Measurements from ENCODE around the gene MAML3. TPM values are rescaled to one million over a fixed set of nuclear protein-coding genes. Genes with fewer than 3 reads are reported as not detected.

Gene MAML3
- total and polyA plus RNA-seq, 2 of the 13 experiments (the other 11 are each of a cell fraction or from before 2014, with no cell fraction given), result 0.05 to 0.13 TPM

DNA sequence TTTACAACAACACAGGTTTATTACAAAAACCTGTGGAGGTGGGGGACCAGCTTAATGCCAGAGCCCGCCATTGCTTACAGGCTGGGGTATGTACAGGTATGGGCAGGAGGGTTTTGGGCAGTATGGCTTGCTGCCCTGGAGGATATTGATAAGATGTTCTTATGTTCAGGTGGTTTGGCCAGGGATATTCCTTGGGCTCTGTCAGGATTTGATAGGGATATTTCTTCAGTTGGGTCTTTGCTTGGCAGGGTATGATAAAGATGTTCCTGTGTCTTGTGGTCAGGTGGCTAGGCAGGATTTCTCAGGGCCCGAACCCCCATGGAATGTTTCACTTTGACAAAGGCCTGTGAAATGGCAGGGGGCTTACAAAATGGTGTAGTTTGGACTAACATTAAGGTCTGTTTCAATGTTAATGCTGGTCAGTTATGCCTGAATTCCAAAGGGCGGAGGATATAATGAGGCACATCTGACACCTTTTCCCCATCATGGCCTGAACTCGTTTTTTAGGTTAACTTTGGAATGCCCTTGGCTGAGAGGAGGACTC is 485.3 kb downstream of the MAML3 start (continued):
- TF ChIP-seq, protein P1, sequence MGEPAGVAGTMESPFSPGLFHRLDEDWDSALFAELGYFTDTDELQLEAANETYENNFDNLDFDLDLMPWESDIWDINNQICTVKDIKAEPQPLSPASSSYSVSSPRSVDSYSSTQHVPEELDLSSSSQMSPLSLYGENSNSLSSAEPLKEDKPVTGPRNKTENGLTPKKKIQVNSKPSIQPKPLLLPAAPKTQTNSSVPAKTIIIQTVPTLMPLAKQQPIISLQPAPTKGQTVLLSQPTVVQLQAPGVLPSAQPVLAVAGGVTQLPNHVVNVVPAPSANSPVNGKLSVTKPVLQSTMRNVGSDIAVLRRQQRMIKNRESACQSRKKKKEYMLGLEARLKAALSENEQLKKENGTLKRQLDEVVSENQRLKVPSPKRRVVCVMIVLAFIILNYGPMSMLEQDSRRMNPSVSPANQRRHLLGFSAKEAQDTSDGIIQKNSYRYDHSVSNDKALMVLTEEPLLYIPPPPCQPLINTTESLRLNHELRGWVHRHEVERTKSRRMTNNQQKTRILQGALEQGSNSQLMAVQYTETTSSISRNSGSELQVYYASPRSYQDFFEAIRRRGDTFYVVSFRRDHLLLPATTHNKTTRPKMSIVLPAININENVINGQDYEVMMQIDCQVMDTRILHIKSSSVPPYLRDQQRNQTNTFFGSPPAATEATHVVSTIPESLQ (CRISPR knock-in tag; conservative IDR thresholded peaks at IDR 0.05), result no peak

DNA sequence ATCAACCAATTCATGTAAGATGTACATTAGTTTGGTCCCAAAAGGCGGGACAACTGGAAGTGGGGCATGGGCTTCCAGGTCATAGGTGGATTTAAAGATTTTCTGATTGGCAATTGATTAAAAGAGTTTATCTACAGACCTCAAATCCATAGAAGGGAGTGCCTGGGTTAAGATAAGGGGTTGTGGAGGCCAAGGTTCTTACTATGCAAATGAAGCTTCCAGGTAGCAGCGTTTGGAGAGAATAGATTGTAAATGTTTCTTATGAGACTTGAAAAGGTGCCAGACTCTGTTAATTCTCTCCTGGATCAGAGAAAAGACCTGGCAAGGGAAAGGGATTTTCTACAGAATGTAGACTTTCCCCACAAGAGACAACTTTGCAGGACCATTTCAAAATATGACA is 485.9 kb downstream of the MAML3 start:
- H3K27me3 ChIP-seq (ENCODE audit: control insufficient read depth in 1 of 2, insufficient read depth in 2 of 2, low read length in 2 of 2), result no peaks in the 10 kb centered on the region; a peak in 1 of 5 replicates
- no TSS peak for BruUV-seq (replicated peaks)
- peak overlapping the region; percentile 95 for H3K27ac ChIP-seq (ENCODE audit: extremely low read length, insufficient read depth, low read length)
- intact Hi-C loops (cut with micrococcal nuclease; ENCODE audit: unreplicated experiment) (loop anchor here (5.0 to 10.0 kb wide), 2 partner anchors 177 to 484 kb away; partner anchors contain the start of gene MAML3), in situ Hi-C loops (cut with HindIII; ENCODE audit: extremely low pct_ligation_motif_present, low pct_unique_long_range_greater_than_20kb) (no loop called here)
- peaks cover 82% of the 10 kb centered on the region for H3K4me1 ChIP-seq (ENCODE audit: insufficient read depth, low read length)
- CTCF ChIA-PET (ENCODE audit: low intra/inter-chr PET ratio, low total read pairs), result no interaction called here
- H4K20me1 ChIP-seq (ENCODE audit: insufficient read depth, low read length), result peaks cover 46% of the 10 kb centered on the region
- H3K79me2 ChIP-seq (ENCODE audit: insufficient read depth, low read length), result peaks cover 76% of the 10 kb centered on the region
- POLR2A ChIA-PET, result interaction anchor here (0.8 to 1.6 kb wide), 2 partner anchors 24 to 42 kb away, joined by 3 read pairs; no protein-coding TSS in a partner anchor
- WGBS (ENCODE audit: low lambda C conversion rate), result 13% methylated on average over 2 of the region's 2 CpGs
- H3K9ac ChIP-seq (ENCODE audit: insufficient read depth, low read depth, low read length), result peak overlapping the region; percentile 94
- peak overlapping the region; percentile 75 to 81 (median 79) for H3K4me3 ChIP-seq (replicated peaks in 1 of 3; ENCODE audit: insufficient read depth in 1 of 3, low read depth in 2 of 3, low read length in 3 of 3)
- DNase-seq (ENCODE audit: low spot score), result no peak
- ATAC-seq, result no peak
- no peak overlapping the region for H2AFZ ChIP-seq (ENCODE audit: low read length)
- no peaks in the 10 kb centered on the region for H3K9me3 ChIP-seq (ENCODE audit: low read length)
- peak; percentile 15 for FAIRE-seq
- TF ChIP-seq SYNCRIP (IDR thresholded peaks at IDR 0.05; ENCODE audit: insufficient read depth, low read depth, low read length) (no peak), RBFOX2 (IDR thresholded peaks at IDR 0.05; ENCODE audit: low read depth, low read length) (peak; percentile 29; the same call in 1 of the 2 replicates)
- H3K36me3 ChIP-seq (replicated peaks in 1 of 2; ENCODE audit: control insufficient read depth in 1 of 2, insufficient read depth in 2 of 2, low read length in 2 of 2), result peaks cover 8 to 20% of the 10 kb centered on the region in 2 experiments; a peak in 4 of 5 replicates
- H3K4me2 ChIP-seq (ENCODE audit: low read depth, low read length), result peak overlapping the region; percentile 86

Other genes starting within 250 kb of the MAML3 start
- 65.2 and 109 TPM in 2 replicates for gene SCOC, start 219.5 kb upstream of the MAML3 start, total RNA-seq (2016; rRNA removed; fragmentation: Illumina TruSeq; extraction: Trizol)
- 32.1 and 43.8 TPM in 2 replicates for gene SCOC, start 219.5 kb upstream of the MAML3 start, polyA plus RNA-seq (2011; rRNA removed)

Data from HepG2 (cell line).